Stomach smooth muscle (tissue), 2 donors: ENCODE data around the gene SYS1.
A peak's percentile ranks its signal among the peaks of the same experiment; 100 is the strongest.

Experiments used
- H3K27ac ChIP-seq: one replicate; pipeline ENCODE4 v1.7.0; 2013; ENCODE audit warnings: mild to moderate bottlenecking, low read length, inconsistent platforms
- H3K27me3 ChIP-seq, 2 donors: one replicate each; pipeline ENCODE4 v1.7.0; 2013; ENCODE audit warnings: low read length in 2 of 2; ENCODE audit not compliant: insufficient read depth in 2 of 2, control insufficient read depth in 1 of 2
- H3K36me3 ChIP-seq, 2 donors: one replicate each; pipeline ENCODE4 v1.7.0; 2013; ENCODE audit warnings: low read length in 2 of 2; ENCODE audit not compliant: control insufficient read depth in 2 of 2, insufficient read depth in 2 of 2
- H3K4me1 ChIP-seq: one replicate; pipeline ENCODE4 v1.7.0; 2013; ENCODE audit warnings: low read length; ENCODE audit not compliant: control insufficient read depth, insufficient read depth
- H3K4me3 ChIP-seq, 2 donors: one replicate each; pipeline ENCODE4 v1.7.0; 2013; ENCODE audit warnings: low read length in 2 of 2
- H3K9ac ChIP-seq, 2 donors: one replicate each; pipeline ENCODE4 v1.7.0; 2013; ENCODE audit warnings: low read length in 2 of 2, mild to moderate bottlenecking in 1 of 2
- H3K9me3 ChIP-seq, 2 donors: one replicate each; pipeline ENCODE4 v1.7.0; 2013; ENCODE audit warnings: low read length in 2 of 2; ENCODE audit not compliant: control insufficient read depth in 2 of 2
- donor health status: healthy.
- donor health status: Pancreatic carcinoma.

SYS1 gene

GRCh38 chr20:45358282-45359068 lies 4.5 kb upstream of the SYS1 start:
- H3K9ac ChIP-seq, result peak overlapping the region; percentile 64 to 68
- H3K4me3 ChIP-seq, result peak overlapping the region in 1 of 2 donors; percentile 24

GRCh38 chr20:45359069-45359405 lies 3.9 kb upstream of the SYS1 start:
- H3K9ac ChIP-seq, result peak overlapping the region; percentile 64 to 68
- peak overlapping the region in 1 of 2 donors; percentile 24 for H3K4me3 ChIP-seq
- no peaks in the 10 kb centered on the region for H3K9me3 ChIP-seq
- H3K27ac ChIP-seq, result peak overlapping the region; percentile 96
- H3K4me1 ChIP-seq, result peaks cover 51% of the 10 kb centered on the region
- no peaks in the 10 kb centered on the region for H3K27me3 ChIP-seq
- H3K36me3 ChIP-seq, result no peaks in the 10 kb centered on the region

More at GRCh38 chr20:45358282-45359068, 4.5 kb upstream of the SYS1 start:
- H3K36me3 ChIP-seq, result no peaks in the 10 kb centered on the region
- peak overlapping the region; percentile 96 for H3K27ac ChIP-seq
- H3K4me1 ChIP-seq, result peaks cover 46% of the 10 kb centered on the region
- H3K27me3 ChIP-seq, result no peaks in the 10 kb centered on the region
- no peaks in the 10 kb centered on the region for H3K9me3 ChIP-seq

GRCh38 chr20:45359406-45360148 lies 3.4 kb upstream of the SYS1 start:
- H3K27ac ChIP-seq, result peak overlapping the region; percentile 96
- H3K27me3 ChIP-seq, result no peaks in the 10 kb centered on the region
- peaks cover 48% of the 10 kb centered on the region for H3K4me1 ChIP-seq
- H3K36me3 ChIP-seq, result no peaks in the 10 kb centered on the region
- H3K4me3 ChIP-seq, result no peak overlapping the region
- no peaks in the 10 kb centered on the region for H3K9me3 ChIP-seq
- peak overlapping the region; percentile 13 to 68 for H3K9ac ChIP-seq

- peaks cover 10 to 11% of the 10 kb centered on the region in 2 donors for H3K36me3 ChIP-seq
- peaks cover 55% of the 10 kb centered on the region for H3K4me1 ChIP-seq
- no peak overlapping the region for H3K9ac ChIP-seq
- H3K4me3 ChIP-seq, result no peak overlapping the region
- H3K27me3 ChIP-seq, result no peaks in the 10 kb centered on the region
- no peak overlapping the region for H3K27ac ChIP-seq
- H3K9me3 ChIP-seq, result no peaks in the 10 kb centered on the region
These were observed 1.2 kb upstream of the SYS1 start for GRCh38 chr20:45361793-45362192.

GRCh38 chr20:45363611-45364492 lies 896 bp downstream of the SYS1 start:
- no peaks in the 10 kb centered on the region for H3K27me3 ChIP-seq
- peak overlapping the region; percentile 94 to 97 for H3K9ac ChIP-seq
- peaks cover 37% of the 10 kb centered on the region for H3K4me1 ChIP-seq
- H3K9me3 ChIP-seq, result no peaks in the 10 kb centered on the region
- peak overlapping the region; percentile 97 for H3K27ac ChIP-seq
- peaks cover 23 to 29% of the 10 kb centered on the region in 2 donors for H3K36me3 ChIP-seq
- H3K4me3 ChIP-seq, result peak overlapping the region; percentile 84 to 92

- peaks cover 25% of the 10 kb centered on the region for H3K4me1 ChIP-seq
- peaks cover 25 to 29% of the 10 kb centered on the region in 2 donors for H3K36me3 ChIP-seq
- no peak overlapping the region for H3K27ac ChIP-seq
- no peak overlapping the region for H3K9ac ChIP-seq
- H3K4me3 ChIP-seq, result no peak overlapping the region
- H3K9me3 ChIP-seq, result no peaks in the 10 kb centered on the region
- no peaks in the 10 kb centered on the region for H3K27me3 ChIP-seq
These were observed 2.6 kb downstream of the SYS1 start for GRCh38 chr20:45365444-45365970.

- Histone ChIP-seq H3K27me3 (no peaks in the 10 kb centered on the region), H3K27ac (no peak overlapping the region), H3K4me3 (no peak overlapping the region), H3K36me3 (peaks cover 26 to 29% of the 10 kb centered on the region in 2 donors), H3K4me1 (peaks cover 25% of the 10 kb centered on the region), H3K9me3 (no peaks in the 10 kb centered on the region), H3K9ac (no peak overlapping the region)
These were observed 3.2 kb downstream of the SYS1 start for GRCh38 chr20:45366192-45366591.

- Histone ChIP-seq H3K9me3 (no peaks in the 10 kb centered on the region), H3K27me3 (no peaks in the 10 kb centered on the region), H3K4me3 (no peak overlapping the region), H3K4me1 (peaks cover 25% of the 10 kb centered on the region), H3K36me3 (peaks cover 26 to 29% of the 10 kb centered on the region in 2 donors), H3K27ac (no peak overlapping the region), H3K9ac (no peak overlapping the region)
These were observed 3.7 kb downstream of the SYS1 start for GRCh38 chr20:45366631-45367030.

- peaks cover 26 to 29% of the 10 kb centered on the region in 2 donors for H3K36me3 ChIP-seq
These were observed 4.2 kb downstream of the SYS1 start for GRCh38 chr20:45367126-45367525.

More at GRCh38 chr20:45367126-45367525, 4.2 kb downstream of the SYS1 start:
- no peak overlapping the region for H3K27ac ChIP-seq
- H3K4me1 ChIP-seq, result peaks cover 27% of the 10 kb centered on the region
- H3K27me3 ChIP-seq, result no peaks in the 10 kb centered on the region
- no peak overlapping the region for H3K4me3 ChIP-seq
- no peaks in the 10 kb centered on the region for H3K9me3 ChIP-seq
- H3K9ac ChIP-seq, result no peak overlapping the region
